Measurements from ENCODE around the gene MED27.

The MED27 gene

DNA sequence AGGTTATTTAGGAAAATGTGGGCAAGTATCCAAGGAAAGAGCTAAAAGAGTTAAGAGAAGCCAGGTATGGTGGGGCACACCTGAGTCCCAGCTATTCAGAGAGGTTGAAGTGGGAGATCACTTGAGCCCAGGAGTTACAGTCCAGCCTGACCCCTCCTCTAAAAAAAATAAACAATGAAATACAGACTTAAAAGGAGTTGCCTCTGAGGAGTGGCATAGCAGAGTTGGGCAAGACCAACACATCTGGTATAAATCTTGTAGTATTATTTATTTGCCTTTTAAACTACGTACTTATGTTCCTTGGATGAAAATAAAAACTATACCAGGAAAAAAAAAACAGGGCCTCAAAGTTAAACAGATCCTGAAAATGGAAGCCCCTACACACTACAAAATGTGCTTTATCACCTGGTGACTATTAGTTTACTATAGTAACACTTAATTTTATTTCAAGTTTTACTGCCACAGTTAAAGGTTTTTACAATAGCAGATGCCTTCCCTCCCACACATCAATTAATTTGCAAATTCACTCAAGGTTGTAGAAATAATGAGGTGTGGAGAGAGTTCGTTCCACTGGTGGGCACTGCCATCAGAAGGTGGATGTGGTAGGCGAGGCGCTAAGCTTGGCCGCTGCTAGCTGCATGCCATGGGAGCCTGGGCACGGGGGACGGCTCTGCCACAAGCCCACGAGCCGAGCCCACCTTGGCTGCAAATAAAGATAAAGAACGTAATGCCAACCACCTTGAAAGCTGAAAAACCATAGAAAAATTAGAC, 48.0 kb downstream of the MED27 start:
- TF ChIP-seq CTCF (conservative IDR thresholded peaks at IDR 0.05) = no peak
- no peak overlapping the region for H3K27ac ChIP-seq

- H3K27ac ChIP-seq = no peak overlapping the region
- no peak for TF ChIP-seq CTCF (conservative IDR thresholded peaks at IDR 0.05)
These were observed 48.9 kb downstream of the MED27 start for GRCh38 chr9:132030626-132031325.

DNA sequence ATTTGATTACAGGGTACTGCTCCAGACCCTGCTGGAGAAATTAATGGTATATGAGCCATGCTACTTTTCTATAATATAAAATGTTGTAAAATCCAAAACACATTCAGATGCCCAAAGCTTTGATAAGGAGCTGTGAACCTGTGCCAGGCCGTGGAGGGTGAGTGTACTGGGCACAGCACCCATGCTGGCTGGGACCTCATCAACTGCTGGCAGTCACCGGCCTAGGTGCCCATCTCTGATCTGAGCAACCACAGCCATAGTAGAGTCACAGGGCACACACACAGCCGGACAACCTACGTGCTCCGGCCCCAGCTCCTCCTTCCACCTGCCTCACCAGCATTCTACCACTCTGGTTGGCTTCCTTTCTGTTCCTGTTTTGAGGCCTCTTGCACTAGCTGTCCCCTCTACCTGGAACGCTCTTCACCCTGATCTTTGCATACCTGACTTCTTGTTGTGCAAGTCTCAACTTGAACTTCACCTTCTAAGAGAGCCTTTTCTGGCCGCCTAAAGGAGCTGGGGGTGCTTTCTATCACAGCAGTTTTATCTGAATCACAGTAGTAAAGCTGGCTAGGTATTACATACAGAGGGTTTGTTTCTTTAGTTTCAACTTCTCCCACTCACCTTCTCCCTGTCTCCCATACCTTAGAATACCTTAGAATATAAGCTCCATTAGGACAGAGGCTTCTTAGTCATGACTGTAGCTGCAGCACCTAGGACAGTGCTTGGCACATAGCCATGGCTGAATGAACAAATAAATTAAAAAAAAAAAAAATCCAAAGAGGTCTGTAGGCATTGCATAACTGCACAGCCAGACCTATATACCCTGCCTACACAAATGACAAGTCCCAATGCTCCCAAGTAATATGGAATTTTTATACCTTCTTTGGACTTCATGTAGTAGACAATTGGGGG, 51.7 kb downstream of the MED27 start:
- no peak overlapping the region for H3K27ac ChIP-seq
- TF ChIP-seq CTCF (conservative IDR thresholded peaks at IDR 0.05) = no peak

GRCh38 chr9:132026932-132027585, 52.6 kb downstream of the MED27 start:
- no peak overlapping the region for H3K27ac ChIP-seq
- TF ChIP-seq CTCF (conservative IDR thresholded peaks at IDR 0.05) = no peak

- TF ChIP-seq CTCF (conservative IDR thresholded peaks at IDR 0.05) = no peak
- no peak overlapping the region for H3K27ac ChIP-seq
These were observed 53.9 kb downstream of the MED27 start for GRCh38 chr9:132025766-132026165.

GRCh38 chr9:132024589-132024988, 55.1 kb downstream of the MED27 start:
- TF ChIP-seq CTCF (conservative IDR thresholded peaks at IDR 0.05) = no peak
- no peak overlapping the region for H3K27ac ChIP-seq
